DND-41 (cell line): ENCODE results near the gene ADAMTS13.

Source experiments
- ATAC-seq: fragments of 200-7000 bp; cut with Tn5 transposase; 3 replicates; pipeline ENCODE4 v1.9.1; 2021; ENCODE audit warnings: low read depth; ENCODE audit not compliant: insufficient read depth
- DNase-seq: peaks from one replicate; pipeline ENCODE4 v3.0.0-alpha.2; 2020
- H2AFZ ChIP-seq: 2 replicates; pipeline ENCODE4 v1.6.0; 2012; ENCODE audit warnings: low read depth, low read length
- H3K27ac ChIP-seq: 2 replicates; pipeline ENCODE4 v1.5.1; 2012; ENCODE audit warnings: low read length, inconsistent platforms
- H3K27me3 ChIP-seq: fragments of 200-600 bp; sonication (generic); 2 replicates; pipeline ENCODE4 v1.6.0; 2012; ENCODE audit warnings: low read length, mild to moderate bottlenecking, inconsistent platforms; ENCODE audit not compliant: insufficient read depth, poor library complexity
- H3K36me3 ChIP-seq: 2 replicates; pipeline ENCODE4 v1.5.1; 2012; ENCODE audit warnings: low read length, inconsistent platforms; ENCODE audit not compliant: insufficient read depth
- H3K4me1 ChIP-seq: 2 replicates; pipeline ENCODE4 v1.5.1; 2012; ENCODE audit warnings: mild to moderate bottlenecking, low read length; ENCODE audit not compliant: insufficient read depth
- H3K4me2 ChIP-seq: 2 replicates; pipeline ENCODE4 v1.6.0; 2012; ENCODE audit warnings: mild to moderate bottlenecking, moderate library complexity, low read length, inconsistent platforms; ENCODE audit not compliant: insufficient read depth
- H3K4me3 ChIP-seq, 2 experiments: fragments of 200-600 bp in 1 of 2; shearing (Covaris generic) in 1 of 2; 2 replicates each; pipeline ENCODE4 v1.5.1; 2012 to 2016; ENCODE audit warnings: inconsistent platforms in 2 of 2, low read length in 2 of 2, mild to moderate bottlenecking in 2 of 2, low read depth in 1 of 2, moderate library complexity in 1 of 2
- H3K79me2 ChIP-seq: 2 replicates; pipeline ENCODE4 v1.6.0; 2012; ENCODE audit warnings: low read length, inconsistent platforms; ENCODE audit not compliant: insufficient read depth
- H3K9ac ChIP-seq: 2 replicates; pipeline ENCODE4 v1.6.0; 2012; ENCODE audit warnings: low read depth, mild to moderate bottlenecking, inconsistent platforms, low read length, moderate library complexity
- H3K9me3 ChIP-seq: 2 replicates; pipeline ENCODE4 v1.5.1; 2012; ENCODE audit warnings: low read length, moderate library complexity, mild to moderate bottlenecking, inconsistent platforms; ENCODE audit not compliant: insufficient read depth, severe bottlenecking
- H4K20me1 ChIP-seq: 2 replicates; pipeline ENCODE4 v1.6.0; 2012; ENCODE audit warnings: low read length; ENCODE audit not compliant: insufficient read depth
- CTCF ChIP-seq: IDR thresholded peaks from 2 replicates; pipeline ENCODE4 v1.5.1; 2012; ENCODE audit warnings: borderline replicate concordance, low read length, moderate library complexity, mild to moderate bottlenecking; ENCODE audit not compliant: poor library complexity, severe bottlenecking; ENCODE audit errors: extremely low read depth
- EZH2 ChIP-seq: IDR thresholded peaks from 3 replicates; pipeline ENCODE4 v1.6.1; 2012; ENCODE audit warnings: borderline replicate concordance, low read depth, mild to moderate bottlenecking, moderate library complexity, low read length, inconsistent platforms; ENCODE audit not compliant: severe bottlenecking

ADAMTS13 gene

GRCh38 chr9:133472753-133473378, 50.7 kb downstream of the ADAMTS13 start:
- H3K4me2 ChIP-seq = no peak overlapping the region
- no peak overlapping the region for H3K4me3 ChIP-seq
- TF ChIP-seq EZH2 (no peak), CTCF (no peak)
- H2AFZ ChIP-seq = no peak overlapping the region
- ATAC-seq (no peak), DNase-seq (no peak)
- H3K27ac ChIP-seq = no peak overlapping the region
- H3K9me3 ChIP-seq = no peaks in the 10 kb centered on the region
- H3K36me3 ChIP-seq = peaks cover 24% of the 10 kb centered on the region
- H3K4me1 ChIP-seq = peaks cover 5% of the 10 kb centered on the region
- H3K9ac ChIP-seq = no peak overlapping the region
- H3K27me3 ChIP-seq = no peaks in the 10 kb centered on the region
- H3K79me2 ChIP-seq = no peaks in the 10 kb centered on the region
- no peaks in the 10 kb centered on the region; the same call in 1 of the 2 replicates for H4K20me1 ChIP-seq

- Histone ChIP-seq H3K4me3 (no peak overlapping the region), H3K36me3 (peaks cover 24% of the 10 kb centered on the region), H3K4me1 (peaks cover 14% of the 10 kb centered on the region), H3K79me2 (0 out of 2 replicates have a peak, but pooled peaks cover 3% of the 10 kb centered on the region), H3K27me3 (no peaks in the 10 kb centered on the region), H4K20me1 (no peaks in the 10 kb centered on the region), H3K27ac (no peak overlapping the region), H3K9ac (no peak overlapping the region), H3K9me3 (no peaks in the 10 kb centered on the region), H2AFZ (no peak overlapping the region), H3K4me2 (no peak overlapping the region)
- DNase-seq (no peak), ATAC-seq (no peak)
- TF ChIP-seq EZH2 (no peak), CTCF (no peak)
These were observed 51.6 kb downstream of the ADAMTS13 start for GRCh38 chr9:133473743-133474142.

DNA sequence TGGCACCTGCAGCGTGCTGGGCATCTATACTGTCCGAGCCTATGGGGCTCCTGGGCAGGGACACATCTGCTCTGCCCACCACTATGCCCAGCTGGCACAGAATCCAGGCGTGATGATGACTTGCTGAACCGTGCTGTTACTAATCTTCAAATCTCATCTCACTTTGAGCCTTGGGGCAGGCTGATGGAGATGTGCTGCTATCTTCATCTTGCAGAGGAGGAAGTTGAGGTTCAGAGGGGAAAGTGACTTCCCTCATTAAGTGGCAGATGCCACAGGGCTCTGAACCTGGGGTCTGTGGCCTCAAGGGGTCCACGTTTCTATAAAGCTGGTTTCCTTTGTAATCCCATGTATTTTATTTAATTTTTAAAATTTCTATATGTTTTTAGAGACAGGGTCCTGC, 52.0 kb downstream of the ADAMTS13 start:
- Histone ChIP-seq H3K4me1 (peaks cover 17% of the 10 kb centered on the region), H3K9me3 (no peaks in the 10 kb centered on the region), H3K4me3 (no peak overlapping the region), H3K36me3 (peaks cover 24% of the 10 kb centered on the region), H3K27ac (no peak overlapping the region), H3K79me2 (0 out of 2 replicates have a peak, but pooled peaks cover 3% of the 10 kb centered on the region), H3K4me2 (no peak overlapping the region), H3K27me3 (no peaks in the 10 kb centered on the region), H2AFZ (no peak overlapping the region), H3K9ac (no peak overlapping the region), H4K20me1 (no peaks in the 10 kb centered on the region)
- ATAC-seq (no peak), DNase-seq (no peak)
- TF ChIP-seq CTCF (no peak), EZH2 (no peak)

GRCh38 chr9:133474853-133475252, 52.7 kb downstream of the ADAMTS13 start:
- Histone ChIP-seq H3K4me3 (no peak overlapping the region), H3K4me2 (no peak overlapping the region), H3K27ac (no peak overlapping the region), H3K36me3 (peaks cover 24% of the 10 kb centered on the region), H2AFZ (no peak overlapping the region), H3K9me3 (no peaks in the 10 kb centered on the region), H3K79me2 (0 out of 2 replicates have a peak, but pooled peaks cover 3% of the 10 kb centered on the region), H3K4me1 (peaks cover 23% of the 10 kb centered on the region), H3K27me3 (no peaks in the 10 kb centered on the region), H3K9ac (no peak overlapping the region), H4K20me1 (no peaks in the 10 kb centered on the region)
- no peak for ATAC-seq
- no peak for DNase-seq
- TF ChIP-seq EZH2 (no peak), CTCF (no peak)
